GM06990 (cell line): ENCODE results near the gene PCBP4.

Source experiments
- DNase-seq: peaks from one replicate; pipeline ENCODE4 v3.0.0-alpha.2; 2011; ENCODE audit not compliant: insufficient read length; ENCODE audit errors: extremely low read depth
- H3K27me3 ChIP-seq: replicated peaks from 2 replicates; pipeline ENCODE4 v1.6.0; 2011; ENCODE audit warnings: low read length; ENCODE audit not compliant: control insufficient read depth, insufficient read depth
- H3K36me3 ChIP-seq: 2 replicates; pipeline ENCODE4 v1.5.1; 2011; ENCODE audit warnings: low read length; ENCODE audit not compliant: control insufficient read depth, insufficient read depth
- H3K4me3 ChIP-seq: replicated peaks from 2 replicates; pipeline ENCODE4 v1.5.1; 2011; ENCODE audit warnings: low read depth, mild to moderate bottlenecking, control low read depth, low read length
- TF ChIP-seq, protein P1 (sequence below): IDR thresholded peaks from 2 replicates; pipeline ENCODE4 v1.5.1; 2011; ENCODE audit warnings: low read length, control low read depth, mild to moderate bottlenecking, inconsistent platforms; ENCODE audit not compliant: insufficient read depth, poor library complexity, severe bottlenecking

Gene PCBP4

GRCh38 chr3:51954105-51954504 lies 13.1 kb downstream of the PCBP4 start:
- Histone ChIP-seq H3K36me3 (peaks cover 1% of the 10 kb centered on the region), H3K27me3 (no peaks in the 10 kb centered on the region), H3K4me3 (no peak overlapping the region)
- TF ChIP-seq, protein P1, sequence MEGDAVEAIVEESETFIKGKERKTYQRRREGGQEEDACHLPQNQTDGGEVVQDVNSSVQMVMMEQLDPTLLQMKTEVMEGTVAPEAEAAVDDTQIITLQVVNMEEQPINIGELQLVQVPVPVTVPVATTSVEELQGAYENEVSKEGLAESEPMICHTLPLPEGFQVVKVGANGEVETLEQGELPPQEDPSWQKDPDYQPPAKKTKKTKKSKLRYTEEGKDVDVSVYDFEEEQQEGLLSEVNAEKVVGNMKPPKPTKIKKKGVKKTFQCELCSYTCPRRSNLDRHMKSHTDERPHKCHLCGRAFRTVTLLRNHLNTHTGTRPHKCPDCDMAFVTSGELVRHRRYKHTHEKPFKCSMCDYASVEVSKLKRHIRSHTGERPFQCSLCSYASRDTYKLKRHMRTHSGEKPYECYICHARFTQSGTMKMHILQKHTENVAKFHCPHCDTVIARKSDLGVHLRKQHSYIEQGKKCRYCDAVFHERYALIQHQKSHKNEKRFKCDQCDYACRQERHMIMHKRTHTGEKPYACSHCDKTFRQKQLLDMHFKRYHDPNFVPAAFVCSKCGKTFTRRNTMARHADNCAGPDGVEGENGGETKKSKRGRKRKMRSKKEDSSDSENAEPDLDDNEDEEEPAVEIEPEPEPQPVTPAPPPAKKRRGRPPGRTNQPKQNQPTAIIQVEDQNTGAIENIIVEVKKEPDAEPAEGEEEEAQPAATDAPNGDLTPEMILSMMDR: no peak
- no peak for DNase-seq

GRCh38 chr3:51953445-51953844 lies 13.8 kb downstream of the PCBP4 start:
- TF ChIP-seq, protein P1: no peak
- H3K27me3 ChIP-seq: no peaks in the 10 kb centered on the region
- H3K36me3 ChIP-seq: peaks cover 3% of the 10 kb centered on the region
- H3K4me3 ChIP-seq: no peak overlapping the region
- DNase-seq: no peak

GRCh38 chr3:51950899-51951298 lies 16.4 kb downstream of the PCBP4 start:
- TF ChIP-seq, protein P1: no peak
- no peaks in the 10 kb centered on the region for H3K27me3 ChIP-seq
- peaks cover 9% of the 10 kb centered on the region for H3K36me3 ChIP-seq
- H3K4me3 ChIP-seq: no peak overlapping the region
- DNase-seq: no peak

GRCh38 chr3:51949121-51949520 lies 18.1 kb downstream of the PCBP4 start:
- no peak for DNase-seq
- TF ChIP-seq, protein P1: no peak
- H3K27me3 ChIP-seq: no peaks in the 10 kb centered on the region
- no peak overlapping the region for H3K4me3 ChIP-seq
- H3K36me3 ChIP-seq: peaks cover 17% of the 10 kb centered on the region

GRCh38 chr3:51948016-51948580 lies 19.2 kb downstream of the PCBP4 start:
- DNase-seq: no peak
- Histone ChIP-seq H3K27me3 (no peaks in the 10 kb centered on the region), H3K36me3 (peaks cover 17% of the 10 kb centered on the region), H3K4me3 (no peak overlapping the region)
- TF ChIP-seq, protein P1: no peak
